PC-3 (cell line): ENCODE measurements around the gene RNF126. TPM values are rescaled to one million over a fixed set of nuclear protein-coding genes. Genes with fewer than 3 reads are reported as not detected.

ENCODE experiments used
- ATAC-seq: fragments of 200-7000 bp; cut with Tn5 transposase; 2 replicates; pipeline ENCODE4 v1.9.1; 2020; ENCODE audit warnings: mild to moderate bottlenecking, moderate library complexity
- BruUV-seq: library from RNA; stranded (reverse); fragments of 400-500 nt; replicated peaks from 2 replicates; lab custom pipeline; 2021; lab: Mats Ljungman, UMichigan
- CTCF ChIA-PET: fragments of 300-600 bp; sonication (Branson Sonifier 250); formaldehyde crosslinking; loops from one replicate; lab custom pipeline; 2022; ENCODE audit warnings: antibody characterized with exemption; lab: Charles Lee
- POLR2A ChIA-PET: fragments of 300-600 bp; sonication (Branson Sonifier 250); formaldehyde crosslinking; loops from one replicate; lab custom pipeline; 2022; ENCODE audit warnings: antibody characterized with exemption; ENCODE audit not compliant: unreplicated experiment; lab: Charles Lee
- DNase-seq: peaks from one replicate; pipeline ENCODE4 v3.0.0-alpha.2; 2015
- H2AFZ ChIP-seq: fragments of 300-600 bp; sonication (generic); 2 replicates; pipeline ENCODE4 v1.6.0; 2016; ENCODE audit warnings: antibody characterized with exemption, low read length
- H3F3A ChIP-seq: fragments of 300-600 bp; sonication (generic); one replicate; pipeline ENCODE4 v1.6.0; 2017; ENCODE audit warnings: antibody characterized with exemption, low read length, control low read depth, mild to moderate bottlenecking; ENCODE audit not compliant: unreplicated experiment
- H3K27ac ChIP-seq: fragments of 300-600 bp; sonication (generic); 2 replicates; pipeline ENCODE4 v1.5.1; 2016; ENCODE audit warnings: mild to moderate bottlenecking, low read length
- H3K27me3 ChIP-seq: fragments of 300-600 bp; sonication (generic); 2 replicates; pipeline ENCODE4 v1.6.1; 2016; ENCODE audit warnings: low read length, mixed read lengths
- H3K36me3 ChIP-seq: fragments of 300-600 bp; sonication (generic); 2 replicates; pipeline ENCODE4 v1.6.1; 2016; ENCODE audit warnings: low read depth, mixed run types, low read length, mixed read lengths
- H3K4me1 ChIP-seq: fragments of 300-600 bp; sonication (generic); 2 replicates; pipeline ENCODE4 v1.5.1; 2016; ENCODE audit warnings: low read length; ENCODE audit not compliant: insufficient read depth
- H3K4me2 ChIP-seq: fragments of 300-600 bp; sonication (generic); 2 replicates; pipeline ENCODE4 v1.6.0; 2016; ENCODE audit warnings: low read length
- H3K4me3 ChIP-seq: fragments of 300-600 bp; sonication (generic); 2 replicates; pipeline ENCODE4 v1.5.1; 2016; ENCODE audit warnings: mild to moderate bottlenecking, low read length, mixed read lengths
- H3K79me2 ChIP-seq: fragments of 300-600 bp; sonication (generic); 2 replicates; pipeline ENCODE4 v1.6.1; 2017; ENCODE audit warnings: low read length, mixed read lengths
- H3K9ac ChIP-seq: fragments of 300-600 bp; sonication (generic); 2 replicates; pipeline ENCODE4 v1.6.0; 2016; ENCODE audit warnings: mild to moderate bottlenecking, low read length
- H3K9me2 ChIP-seq: fragments of 300-600 bp; sonication (generic); replicated peaks from 2 replicates; pipeline ENCODE4 v1.6.1; 2016; ENCODE audit warnings: mixed run types, low read length, mixed read lengths
- H3K9me3 ChIP-seq: fragments of 300-600 bp; sonication (generic); 2 replicates; pipeline ENCODE4 v1.6.1; 2016; ENCODE audit warnings: low read length, mixed read lengths
- H4K20me1 ChIP-seq: fragments of 300-600 bp; sonication (generic); 2 replicates; pipeline ENCODE4 v1.6.1; 2016; ENCODE audit warnings: low read length, mixed read lengths
- CTCF ChIP-seq: fragments of 300-600 bp; sonication (generic); conservative IDR thresholded peaks from 2 replicates; pipeline ENCODE4 v1.5.1; 2017; ENCODE audit warnings: antibody characterized with exemption, low read depth, mild to moderate bottlenecking, low read length
- EZH2 ChIP-seq: fragments of 300-600 bp; sonication (generic); IDR thresholded peaks from one replicate; pipeline ENCODE4 v1.6.1; 2017; ENCODE audit warnings: antibody characterized with exemption, mild to moderate bottlenecking, low read length; ENCODE audit not compliant: unreplicated experiment
- EZH2phosphoT487 ChIP-seq: fragments of 300-600 bp; sonication (generic); IDR thresholded peaks from 2 replicates; pipeline ENCODE4 v1.6.1; 2018; ENCODE audit warnings: mild to moderate bottlenecking, antibody characterized with exemption, low read length, borderline replicate concordance
- intact Hi-C: fragments of 100-400 bp; cut with micrococcal nuclease; formaldehyde crosslinking; loops from 2 replicates; pipeline ENCODE4 v1.9.0; 2023
- total RNA-seq: library from RNA; depleted of rRNA; stranded (reverse); fragments of >200 nt; gene quantifications from 2 replicates; pipeline ENCODE4 v1.2.3, GENCODE V29; 2014

The RNF126 gene
- total RNA-seq, 1 experiment from 2014 or later = 86.4 TPM

GRCh38 chr19:709196-709964 lies 46.4 kb upstream of the RNF126 start:
- Histone ChIP-seq H3K9me3 (no peaks in the 10 kb centered on the region), H3K4me1 (no peaks in the 10 kb centered on the region), H2AFZ (no peak overlapping the region), H3K27ac (no peak overlapping the region), H3K4me3 (peak overlapping the region; percentile 58), H3K36me3 (no peaks in the 10 kb centered on the region), H3K79me2 (no peaks in the 10 kb centered on the region), H4K20me1 (no peaks in the 10 kb centered on the region), H3K9ac (no peak overlapping the region), H3K9me2 (no peaks in the 10 kb centered on the region), H3K4me2 (peak overlapping the region; percentile 69), H3F3A (no peaks in the 10 kb centered on the region), H3K27me3 (no peaks in the 10 kb centered on the region)
- ATAC-seq (no peak), DNase-seq (no peak)
- BruUV-seq = no TSS peak
- ChIA-PET CTCF (no interaction called here), POLR2A (no interaction called here)
- intact Hi-C loops = no loop called here
- TF ChIP-seq EZH2phosphoT487 (no peak), CTCF (no peak), EZH2 (no peak)

GRCh38 chr19:708154-709143 lies 45.4 kb upstream of the RNF126 start, which contains the start of gene PALM:
Gene PALM (plus strand): TSS chr19:708935. CDS start chr19:709147, 212 bp downstream.
- ChIA-PET POLR2A (no interaction called here), CTCF (interaction anchor here (0.6 kb wide), 1 partner anchor 76 kb away, joined by 3 read pairs; no protein-coding TSS in a partner anchor)
- H3K27me3 ChIP-seq = no peaks in the 10 kb centered on the region
- no peak within 1 kb of the TSS for H3K27ac ChIP-seq
- no peak within 1 kb of the TSS for H3K9ac ChIP-seq
- H2AFZ ChIP-seq = peak within 1 kb of the TSS; percentile 67
- BruUV-seq = no TSS peak
- H3K4me3 ChIP-seq = peak within 1 kb of the TSS; percentile 65
- no peaks in the 10 kb centered on the region for H3K4me1 ChIP-seq
- intact Hi-C loops = no loop called here
- H3K9me2 ChIP-seq = no peaks in the 10 kb centered on the region
- ATAC-seq = peak; percentile 51
- no peaks in the 10 kb centered on the region for H3F3A ChIP-seq
- H3K4me2 ChIP-seq = peak within 1 kb of the TSS; percentile 85
- no peaks in the 10 kb centered on the region for H4K20me1 ChIP-seq
- TF ChIP-seq EZH2 (no peak), CTCF (no peak), EZH2phosphoT487 (no peak)
- no peaks in the 10 kb centered on the region for H3K9me3 ChIP-seq
- no peaks in the 10 kb centered on the region for H3K36me3 ChIP-seq
- peak; percentile 15 for DNase-seq
- no peaks in the 10 kb centered on the region for H3K79me2 ChIP-seq
